GM21528 (cell line): Measurements from ENCODE around the gene RFTN1.

ENCODE experiments used
- ATAC-seq: cut with Tn5 transposase; IDR thresholded peaks from one replicate; pipeline ENCODE4 v1.9.1; 2021; ENCODE audit warnings: mild to moderate bottlenecking, moderate library complexity; ENCODE audit not compliant: unreplicated experiment, low FRiP score

RFTN1 gene

GRCh38 chr3:16439848-16440708 is 73.4 kb downstream of the RFTN1 start:
- no peak for ATAC-seq

DNA sequence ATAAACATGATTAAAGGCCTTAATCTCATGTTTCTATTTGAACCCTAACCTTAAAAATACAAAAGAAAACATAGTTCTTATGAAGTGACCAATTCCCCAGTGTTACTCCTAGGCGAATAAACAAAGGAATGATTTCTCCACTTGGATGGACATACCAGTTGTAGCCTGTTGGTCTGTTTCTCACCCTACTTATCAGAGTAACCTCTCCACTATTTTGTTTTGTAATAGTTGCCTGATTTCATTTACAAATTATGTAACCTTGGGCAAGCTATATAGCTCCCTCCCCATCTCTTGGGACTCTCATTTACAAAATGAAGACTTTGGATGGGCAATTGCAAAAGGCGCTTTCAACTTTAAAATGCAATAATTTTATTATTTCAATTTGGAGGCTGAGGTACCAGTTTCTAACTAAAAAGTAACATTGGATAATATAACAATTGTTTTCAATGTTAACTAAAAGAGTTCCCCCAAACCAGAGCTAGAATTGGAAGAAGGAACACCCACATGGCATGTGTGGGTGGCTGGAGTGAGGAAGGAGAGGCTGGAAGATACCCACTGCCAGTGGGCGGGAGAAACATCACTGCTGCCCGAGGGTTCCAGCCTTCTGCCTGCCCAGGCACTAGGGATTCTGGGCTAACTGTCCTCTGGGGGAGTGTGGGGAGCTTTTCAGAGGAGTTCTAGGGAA is 74.2 kb downstream of the RFTN1 start:
- no peak for ATAC-seq

DNA sequence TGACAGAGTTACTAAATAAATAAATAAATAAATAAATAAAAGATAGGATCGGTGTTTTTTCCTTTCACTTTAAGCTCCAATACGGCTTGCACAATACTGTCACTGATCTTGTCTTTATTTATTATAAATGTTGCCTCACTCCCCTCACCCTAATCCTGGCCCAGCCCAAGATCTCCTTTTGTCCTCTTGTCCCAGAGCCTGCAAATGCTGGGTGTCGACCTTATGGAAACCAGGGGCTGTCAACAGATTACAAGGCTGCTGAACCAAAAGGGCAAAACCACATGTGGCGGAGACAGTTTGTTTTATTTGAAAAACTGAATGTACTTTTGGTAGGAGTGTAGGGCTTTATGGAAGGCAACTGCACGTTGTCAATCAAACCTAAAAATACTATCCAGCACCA is 75.9 kb downstream of the RFTN1 start:
- no peak for ATAC-seq

GRCh38 chr3:16433701-16434151 is 79.8 kb downstream of the RFTN1 start:
- peak; percentile 86 for ATAC-seq

DNA sequence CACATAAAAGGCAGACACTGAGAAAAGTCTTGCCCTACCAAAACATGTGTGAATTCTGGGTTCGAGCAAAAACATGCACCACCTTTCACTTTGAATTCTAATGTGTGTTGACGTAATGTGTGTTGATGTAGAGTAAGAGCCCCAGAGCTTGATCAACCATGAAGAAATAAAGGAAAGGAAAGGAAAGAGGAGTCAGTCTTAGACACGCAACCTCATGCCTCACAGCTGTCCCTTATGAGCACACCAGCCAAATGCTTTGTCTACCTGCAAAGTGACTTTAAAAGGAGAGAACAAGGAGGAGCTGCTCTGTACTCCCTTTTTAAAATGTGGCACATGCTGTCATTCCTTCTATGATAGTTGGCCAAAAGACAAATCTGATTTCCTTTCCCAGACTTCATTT is 80.8 kb downstream of the RFTN1 start:
- no peak for ATAC-seq

DNA sequence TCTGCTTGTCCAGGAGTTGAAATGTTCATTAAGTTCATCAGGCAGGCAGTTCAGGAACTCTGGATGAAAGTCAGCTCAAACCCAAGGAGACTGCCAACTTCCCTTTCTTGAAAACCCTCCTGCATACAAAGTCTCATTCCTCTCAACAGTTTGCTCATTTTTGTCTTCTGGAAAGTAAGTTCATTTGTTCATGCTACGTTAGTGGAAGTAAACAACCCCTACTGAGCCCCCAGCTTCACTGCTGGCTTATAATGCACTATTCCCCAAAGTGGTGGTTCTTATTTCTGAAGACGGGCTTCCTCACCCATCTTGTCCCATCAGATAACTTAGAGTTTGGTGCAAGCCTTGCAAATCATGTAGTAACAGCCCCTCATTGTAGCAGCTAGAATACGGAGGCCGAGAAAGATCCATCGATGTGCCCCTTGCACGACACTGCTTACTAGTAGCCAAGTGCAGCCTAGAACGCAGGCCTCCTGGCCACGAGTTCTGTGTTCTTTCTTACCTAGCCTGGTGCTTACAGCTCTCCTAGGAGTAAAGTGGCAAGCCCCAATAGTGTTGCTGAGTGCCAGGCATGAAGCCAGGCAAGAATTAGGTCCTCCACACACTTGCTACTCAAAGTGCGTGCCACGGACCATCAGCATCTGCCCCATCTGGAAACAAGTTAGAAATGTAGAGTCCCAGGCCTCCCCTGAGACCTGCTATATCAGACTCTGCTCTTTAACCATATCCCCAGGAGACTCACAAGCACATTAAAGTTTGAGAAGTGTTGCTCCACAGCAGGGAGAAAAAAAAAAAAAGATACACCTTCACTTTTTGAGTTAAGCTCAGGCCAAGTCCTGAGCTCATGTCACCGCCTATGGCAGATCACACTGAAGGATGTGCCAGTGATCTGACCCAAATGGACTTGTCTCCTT is 82.5 kb downstream of the RFTN1 start:
- peak; percentile 39 for ATAC-seq

- ATAC-seq: no peak
Observed at GRCh38 chr3:16429086-16429485, 84.4 kb downstream of the RFTN1 start.

- ATAC-seq: no peak
Observed at GRCh38 chr3:16428612-16429011, 84.9 kb downstream of the RFTN1 start.

GRCh38 chr3:16427103-16427965 is 86.2 kb downstream of the RFTN1 start:
- ATAC-seq: no peak

DNA sequence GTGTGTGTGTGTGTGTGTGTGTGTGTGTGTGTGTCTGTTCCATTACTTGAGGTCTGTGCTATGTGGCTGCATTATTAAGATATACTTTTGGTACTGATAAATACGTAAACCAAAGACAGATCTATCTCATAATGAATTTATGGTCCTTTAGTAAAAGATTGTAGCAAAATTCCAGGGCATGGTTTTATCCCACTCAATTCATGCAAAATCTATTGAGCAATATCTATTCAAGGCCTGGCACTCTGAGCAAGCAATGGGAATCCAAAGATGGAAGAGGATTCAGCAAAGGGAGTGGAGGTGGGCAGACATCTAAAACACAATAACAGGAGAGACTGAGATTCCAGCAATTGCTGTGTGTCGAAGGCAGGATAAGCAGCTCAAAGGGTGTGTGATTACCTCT is 86.8 kb downstream of the RFTN1 start:
- ATAC-seq: no peak

GRCh38 chr3:16426029-16426400 is 87.5 kb downstream of the RFTN1 start:
- ATAC-seq: no peak

GRCh38 chr3:16425398-16426028 is 88.0 kb downstream of the RFTN1 start:
- ATAC-seq: no peak

GRCh38 chr3:16423947-16424673 is 89.4 kb downstream of the RFTN1 start:
- peak; percentile 83 for ATAC-seq

- ATAC-seq: no peak
Observed at GRCh38 chr3:16423298-16423697, 90.2 kb downstream of the RFTN1 start.

DNA sequence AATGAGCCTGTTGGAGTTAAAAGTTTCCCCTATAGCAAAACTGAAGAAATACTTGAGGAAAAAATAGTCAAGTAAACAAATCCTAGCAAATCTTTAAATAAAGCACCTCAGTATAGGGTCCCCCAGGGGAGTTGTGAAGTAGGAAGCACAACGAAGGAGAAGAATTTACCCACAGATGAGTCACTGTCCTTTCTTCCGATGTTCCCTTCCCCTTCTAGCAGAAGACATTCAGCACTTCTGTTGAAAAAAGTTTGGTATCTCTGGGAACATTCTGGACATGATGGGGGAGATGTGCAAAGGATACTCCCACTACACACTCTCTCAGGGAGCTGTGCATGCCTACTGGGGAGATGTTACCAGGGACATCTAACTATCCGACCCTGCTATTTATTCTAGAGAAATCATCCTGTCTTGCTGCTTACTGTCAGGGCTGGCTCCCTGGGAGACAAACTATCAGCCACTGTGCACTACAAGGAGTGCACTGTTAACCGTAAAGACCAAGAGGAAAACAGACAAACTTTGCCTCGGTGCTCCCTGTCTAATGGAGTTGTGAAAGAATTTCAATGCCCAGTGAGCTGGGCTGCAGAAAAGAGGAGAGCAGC is 93.8 kb downstream of the RFTN1 start:
- ATAC-seq: no peak

DNA sequence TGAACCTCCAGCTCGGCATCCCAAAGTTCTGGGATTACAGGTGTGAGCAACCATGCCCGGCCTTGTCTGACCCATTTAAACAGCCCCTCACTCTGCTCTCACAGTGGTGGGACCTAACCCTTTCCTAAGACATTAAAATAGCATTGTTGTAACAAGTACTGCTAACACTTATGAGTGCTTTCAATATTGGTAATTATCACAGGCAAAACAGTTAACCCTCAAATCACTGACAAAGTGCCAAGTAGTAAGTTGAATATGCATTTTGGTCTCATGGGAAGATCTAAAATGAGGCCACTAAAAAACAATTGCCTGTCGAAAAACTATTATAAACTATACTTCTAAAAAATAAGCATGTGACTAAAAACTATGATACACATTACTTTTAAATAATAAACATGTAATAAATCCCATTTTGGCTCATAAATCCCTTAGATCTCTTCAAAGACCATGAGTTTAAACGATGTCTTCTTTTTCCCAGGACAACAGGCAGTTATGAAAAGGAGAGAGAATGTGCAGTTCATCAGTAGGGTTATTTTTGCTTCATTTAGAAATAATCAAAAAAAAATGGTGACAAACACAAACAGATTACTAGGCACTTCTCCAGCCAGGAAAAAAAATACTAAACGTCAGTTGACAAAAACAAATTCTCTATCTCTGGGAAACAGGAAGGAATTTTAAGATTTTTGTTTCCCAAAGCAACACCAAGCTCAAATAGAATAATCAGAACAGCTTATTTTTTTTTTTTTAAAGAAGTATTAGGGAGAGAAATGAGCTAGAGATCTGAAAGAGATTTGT is 95.4 kb downstream of the RFTN1 start:
- no peak for ATAC-seq

DNA sequence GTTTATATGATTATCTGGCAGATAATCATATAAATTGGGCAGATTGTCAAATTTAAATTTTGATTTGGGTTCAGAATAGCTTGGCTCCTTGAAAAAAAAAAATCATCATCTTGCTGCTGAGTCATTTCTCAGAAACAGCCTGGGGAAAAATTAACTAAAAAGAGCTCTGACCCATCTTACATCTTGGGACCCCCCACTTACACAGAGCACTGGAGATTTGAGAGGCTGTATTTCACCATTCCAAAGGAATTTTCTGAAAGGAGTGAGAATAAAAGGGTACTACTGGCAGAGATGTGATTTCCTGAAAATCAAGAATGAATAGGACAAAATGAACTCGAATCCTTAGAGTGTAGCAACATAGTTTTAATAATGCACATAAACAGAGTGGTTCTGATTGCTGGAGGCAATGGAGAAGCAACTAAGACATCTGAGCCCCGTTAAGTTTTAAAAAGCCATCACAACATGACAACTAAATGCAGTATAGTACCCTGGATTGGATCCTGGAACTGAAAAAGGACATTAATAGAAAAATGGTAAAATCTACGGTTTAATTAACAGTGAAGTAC is 97.5 kb downstream of the RFTN1 start:
- ATAC-seq: no peak
